ENCODE data around the gene C12orf50.

DNA sequence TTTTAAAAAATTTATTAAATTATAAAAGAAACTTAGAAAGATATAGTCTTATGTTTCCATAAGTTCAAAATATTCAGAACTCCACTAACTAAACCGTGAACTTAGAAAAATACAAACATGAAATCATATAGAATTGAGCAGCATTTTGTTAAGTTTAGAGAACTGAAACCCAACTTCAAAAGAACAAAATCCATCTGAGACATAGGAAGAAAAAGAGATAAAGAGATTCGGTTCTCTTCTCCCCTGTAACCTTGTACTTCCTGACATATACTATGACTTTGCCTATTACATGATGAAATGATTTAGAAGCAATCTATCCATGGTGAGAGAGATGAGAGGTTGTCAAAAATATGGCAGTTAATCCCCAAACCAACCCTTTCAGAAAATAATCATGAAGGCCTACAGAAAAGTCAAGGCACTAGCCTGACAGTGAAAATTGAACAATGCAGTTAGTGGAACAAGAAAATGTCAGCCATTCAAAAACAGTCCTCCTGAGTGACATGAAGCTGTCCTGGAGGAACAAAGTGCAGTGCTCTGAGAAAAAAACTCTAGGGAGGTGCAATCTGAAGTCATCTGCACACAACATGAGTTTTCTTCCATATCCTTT, 44.0 kb downstream of the C12orf50 start:
- TF ChIP-seq EZH2 (IDR thresholded peaks at IDR 0.05; ENCODE audit: insufficient read depth, poor library complexity, severe bottlenecking) (no peak), EZH2phosphoT487 (IDR thresholded peaks at IDR 0.05; ENCODE audit: insufficient read depth, low read depth) (no peak)
